PFSK-1 (cell line): ENCODE results near the gene CDH24.

Experiments
- FOXP2 ChIP-seq: optimal IDR thresholded peaks from 2 replicates; pipeline ENCODE3; 2011; ENCODE audit warnings: borderline replicate concordance, control low read depth, inconsistent platforms; ENCODE audit not compliant: insufficient read depth; ENCODE audit errors: extremely low read length, extremely low read depth
- POLR2AphosphoS5 ChIP-seq: IDR thresholded peaks from 2 replicates; pipeline ENCODE4 v1.6.1; 2012; ENCODE audit warnings: low read depth, mild to moderate bottlenecking, control low read depth, low read length, moderate library complexity
- REST ChIP-seq, 2 experiments: IDR thresholded peaks; 2 replicates each; pipeline versions ENCODE4 v1.6.1 to v1.8.0; 2011 to 2012; ENCODE audit warnings: low read depth in 2 of 2, low read length in 2 of 2, control low read depth in 1 of 2, inconsistent platforms in 1 of 2, mild to moderate bottlenecking in 1 of 2, moderate library complexity in 1 of 2; ENCODE audit not compliant: insufficient read depth in 1 of 2
- SIN3A ChIP-seq: IDR thresholded peaks from 2 replicates; pipeline ENCODE4 v1.6.1; 2012; ENCODE audit warnings: mild to moderate bottlenecking, low read length, moderate library complexity, borderline replicate concordance; ENCODE audit not compliant: insufficient read depth
- TAF1 ChIP-seq: IDR thresholded peaks from 2 replicates; pipeline ENCODE4 v1.6.1; 2012; ENCODE audit warnings: low read length, control low read depth, borderline replicate concordance; ENCODE audit not compliant: insufficient read depth

CDH24 gene

GRCh38 chr14:23015618-23016017, 41.7 kb downstream of the CDH24 start:
- TF ChIP-seq SIN3A (no peak), FOXP2 (no peak), TAF1 (no peak), POLR2AphosphoS5 (no peak), REST (IDR thresholded peaks at IDR 0.05; ENCODE audit: insufficient read depth in 1 of 2, low read depth in 2 of 2, low read length in 2 of 2) (no peak)

- TF ChIP-seq POLR2AphosphoS5 (no peak), FOXP2 (no peak), SIN3A (no peak), REST (IDR thresholded peaks at IDR 0.05; ENCODE audit: insufficient read depth in 1 of 2, low read depth in 2 of 2, low read length in 2 of 2) (no peak), TAF1 (no peak)
These were observed 44.1 kb downstream of the CDH24 start for GRCh38 chr14:23013054-23013748.

GRCh38 chr14:23009939-23010726, 47.2 kb downstream of the CDH24 start, which contains the start of gene C14orf93:
TSS of gene C14orf93 (minus strand) at chr14:23010143. CDS start at chr14:22999023, 11,120 bp downstream.
- TF ChIP-seq TAF1 (peak; percentile 63; the same call in 1 of the 2 replicates), REST (IDR thresholded peaks at IDR 0.05; ENCODE audit: insufficient read depth in 1 of 2, low read depth in 2 of 2, low read length in 2 of 2) (no peak), POLR2AphosphoS5 (peak; percentile 40; the same call in 1 of the 2 replicates), SIN3A (no peak), FOXP2 (no peak)

- TF ChIP-seq POLR2AphosphoS5: no peak
- TF ChIP-seq FOXP2: no peak
- no peak for TF ChIP-seq REST (IDR thresholded peaks at IDR 0.05; ENCODE audit: insufficient read depth in 1 of 2, low read depth in 2 of 2, low read length in 2 of 2)
- TF ChIP-seq TAF1: no peak
- no peak for TF ChIP-seq SIN3A
These were observed 47.8 kb downstream of the CDH24 start for GRCh38 chr14:23009483-23009938.
